Esophagus mucosa (tissue), 1 donor: ENCODE results near the gene KDM1B. TPM values are rescaled to one million over a fixed set of nuclear protein-coding genes. Genes with fewer than 3 reads are reported as not detected.

Source experiments
- ATAC-seq: fragments of 200-7000 bp; cut with Tn5 transposase; one replicate; pipeline ENCODE4 v1.9.1; 2020
- total RNA-seq: library from RNA; stranded (reverse); gene quantifications from one replicate; pipeline ENCODE4 v1.2.4, GENCODE V29; 2023
- donor health status: DM: yes; HTN: yes; CAD: no.

Gene KDM1B
- total RNA-seq, 1 donor from 2014 or later = 20.8 TPM

DNA sequence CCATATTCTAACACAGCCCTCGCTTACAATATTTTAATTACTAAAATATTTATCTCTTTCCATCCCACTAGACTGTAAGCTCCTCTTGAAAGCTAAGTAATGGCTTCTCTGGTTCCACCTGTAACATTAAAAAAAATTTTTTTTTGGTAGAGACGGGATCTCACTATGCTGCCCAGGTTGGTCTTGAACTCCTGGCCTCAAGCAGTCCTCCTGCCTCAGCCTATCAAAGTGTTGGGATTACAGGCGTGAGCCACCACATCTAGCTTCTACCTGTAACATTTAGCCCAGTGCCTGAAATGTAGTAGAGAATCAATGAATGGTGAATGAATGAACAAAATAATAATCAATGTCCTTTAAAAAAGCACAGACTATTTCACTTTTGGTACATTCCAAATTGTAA lies 80.3 kb downstream of the KDM1B start:
- ATAC-seq = no peak

DNA sequence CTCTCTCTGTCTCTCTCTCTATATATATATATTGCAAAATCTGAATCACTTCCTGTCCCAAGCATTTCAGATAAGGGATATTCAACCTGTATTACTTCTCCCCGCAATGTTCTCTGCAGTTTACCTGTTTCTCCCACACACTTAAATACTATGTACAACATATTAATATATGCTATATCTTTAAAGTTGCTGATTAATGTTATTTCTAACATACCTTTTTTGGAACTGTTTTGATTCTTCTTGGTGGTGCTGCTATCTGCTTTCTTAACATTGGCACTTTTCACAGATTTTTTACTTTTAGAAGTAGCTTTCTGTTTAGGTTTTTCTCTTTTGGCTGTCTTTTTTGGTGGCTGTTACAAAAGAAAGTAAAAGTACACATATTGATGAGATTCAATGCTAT lies 81.9 kb downstream of the KDM1B start:
- no peak for ATAC-seq

DNA sequence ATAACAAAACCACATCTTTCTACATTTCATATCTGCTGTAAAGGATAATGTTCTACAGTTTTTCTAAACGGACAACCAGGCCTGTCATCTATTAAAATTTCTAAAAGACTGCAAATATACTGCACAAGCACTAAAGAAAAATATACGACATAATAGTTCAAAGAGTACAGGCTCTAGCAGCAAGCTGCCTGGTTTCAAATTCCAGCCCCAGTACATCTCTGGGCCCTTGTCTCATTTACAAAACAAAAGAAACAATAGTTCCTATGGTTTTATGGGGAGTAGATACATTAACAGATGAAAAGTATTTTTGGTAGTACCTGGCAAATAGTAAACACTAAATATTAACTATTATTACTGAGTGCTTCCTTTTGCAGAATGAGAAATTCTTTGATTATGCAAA lies 85.0 kb downstream of the KDM1B start:
- ATAC-seq = no peak

DNA sequence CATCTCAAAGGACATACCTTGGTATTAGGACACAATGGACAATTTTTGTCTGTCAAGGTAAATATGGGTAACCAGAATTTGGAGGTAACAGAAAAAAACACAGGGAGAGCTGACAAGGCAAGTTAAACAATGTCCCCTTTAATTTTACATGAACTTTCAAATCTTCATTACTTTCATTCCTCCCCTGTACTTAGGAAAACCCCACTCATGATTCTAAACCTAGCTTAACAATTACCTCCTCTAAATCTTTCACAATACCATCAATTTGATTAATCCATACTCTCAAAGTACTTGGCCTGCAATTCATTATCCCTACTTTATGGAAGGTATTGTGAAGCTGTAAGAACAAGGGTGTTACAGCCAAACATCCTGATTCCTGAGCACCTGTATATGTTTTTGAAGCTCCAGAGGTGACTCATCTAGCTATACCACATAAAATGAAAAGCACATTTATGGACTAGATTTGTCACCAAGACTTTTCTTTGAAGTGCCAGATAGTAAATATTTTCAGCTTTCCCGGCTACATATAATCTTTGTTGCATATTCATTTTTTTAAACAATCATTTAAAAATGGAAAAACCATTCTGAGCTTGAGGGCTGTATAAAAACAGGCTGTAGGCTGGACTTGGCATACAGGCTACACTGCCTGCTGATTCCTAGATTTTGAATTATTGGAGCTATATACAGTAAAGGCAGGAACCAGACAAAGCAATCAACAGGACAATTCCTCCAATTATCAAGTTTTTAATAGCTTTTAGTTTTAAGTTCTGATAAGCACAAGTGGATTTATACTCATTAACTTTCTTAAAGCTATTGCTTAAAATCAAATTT lies 86.2 kb downstream of the KDM1B start:
- ATAC-seq = peak; percentile 52

DNA sequence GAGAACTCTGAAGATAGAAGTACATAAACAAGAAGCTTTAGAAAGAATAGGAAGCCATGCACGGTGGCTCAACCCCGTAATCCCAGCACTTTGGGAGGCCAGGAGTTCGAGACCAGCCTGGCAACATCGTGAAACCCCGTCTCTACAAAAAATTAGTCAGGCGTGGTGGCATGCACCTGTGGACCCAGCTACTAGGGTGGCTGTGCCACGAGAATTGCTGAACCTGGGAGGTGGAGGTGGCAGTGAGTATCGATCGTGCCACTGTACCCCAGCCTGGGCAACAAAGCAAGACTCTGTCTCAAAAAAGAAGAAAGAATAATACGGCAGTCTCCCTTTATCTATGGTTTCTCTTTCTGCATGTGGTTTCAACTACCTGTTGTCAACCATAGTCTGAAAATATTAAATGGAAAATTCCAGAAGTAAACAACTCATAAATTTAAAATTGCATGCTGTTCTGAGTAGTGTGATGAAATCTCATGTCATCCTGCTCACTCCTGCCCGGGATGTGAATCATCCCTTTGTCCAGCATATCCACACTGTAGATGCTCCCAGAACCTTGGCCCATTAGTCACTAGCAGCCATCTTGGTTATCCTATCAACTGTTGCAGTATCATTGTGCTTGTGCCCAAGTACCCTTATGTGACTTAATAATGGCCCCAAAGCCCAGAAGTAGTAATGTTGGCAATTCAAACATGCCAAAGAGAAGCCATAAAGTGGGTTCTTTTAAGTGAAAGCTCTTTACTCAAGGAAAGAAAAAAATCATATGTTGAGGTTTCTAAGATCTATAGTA lies 87.0 kb downstream of the KDM1B start:
- peak; percentile 92 for ATAC-seq

DNA sequence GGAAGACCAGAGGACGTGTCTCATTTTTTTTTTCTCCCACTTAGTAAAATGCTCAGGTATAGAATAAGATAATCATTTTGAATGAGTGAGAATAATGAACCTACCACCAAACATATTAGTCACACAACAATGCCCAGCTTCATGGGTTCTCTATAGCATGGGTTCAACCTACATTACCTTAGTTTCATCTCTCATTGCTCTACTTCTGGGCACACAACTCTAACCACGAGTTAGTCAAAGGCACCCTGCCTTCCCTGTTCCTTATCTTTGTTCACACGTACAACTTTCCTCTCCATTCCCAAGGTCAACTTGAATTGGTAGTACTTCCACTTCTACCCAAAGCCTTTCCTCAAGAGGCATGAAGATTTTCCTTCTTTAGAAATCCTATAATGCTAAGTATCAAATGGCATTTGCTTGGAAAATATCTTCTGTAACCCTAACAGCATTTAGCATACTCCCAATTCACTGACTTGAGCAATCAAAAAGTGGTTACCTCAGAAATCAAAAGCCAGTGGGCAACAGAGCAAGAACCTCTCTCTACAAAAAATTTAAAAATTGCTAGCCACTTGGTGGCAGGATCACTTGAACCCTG lies 88.2 kb downstream of the KDM1B start:
- ATAC-seq = no peak

DNA sequence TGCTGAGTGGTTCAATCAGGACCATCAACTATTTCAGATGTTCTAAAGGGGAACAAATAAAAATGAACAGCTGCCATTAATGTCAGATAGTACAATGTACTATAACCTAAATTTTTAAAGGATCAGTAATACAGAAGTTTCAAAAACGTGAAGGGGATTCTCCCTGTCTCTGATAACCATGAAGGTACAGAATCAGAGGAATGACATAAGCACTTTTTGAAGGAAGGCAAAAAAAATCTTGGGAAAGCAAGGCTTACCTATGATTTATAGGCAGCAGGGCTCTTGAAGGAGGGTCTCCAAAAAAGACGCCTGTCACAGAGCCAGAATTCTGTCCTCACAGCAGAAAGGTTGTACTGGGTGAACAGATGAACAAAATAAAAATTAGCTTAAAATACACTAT lies 89.0 kb downstream of the KDM1B start:
- ATAC-seq = no peak

DNA sequence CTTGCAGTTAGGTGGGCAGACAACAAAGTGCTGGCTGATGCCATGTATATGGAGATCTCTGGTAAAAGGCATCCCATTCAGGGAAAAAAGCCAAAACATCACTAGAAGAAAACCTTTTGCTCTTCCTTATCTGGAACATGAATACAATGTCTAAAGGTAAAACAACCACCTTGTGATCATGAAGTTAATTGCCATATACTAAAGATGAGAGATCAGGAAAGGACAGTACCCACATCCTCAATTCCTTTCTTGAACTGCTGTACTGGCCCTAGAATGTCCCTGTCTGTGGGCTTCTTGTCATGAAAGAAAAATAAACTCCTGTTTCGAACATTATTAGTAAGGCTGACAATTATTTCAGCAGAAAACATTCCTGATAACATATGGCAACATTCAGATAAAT lies 89.9 kb downstream of the KDM1B start:
- no peak for ATAC-seq

DNA sequence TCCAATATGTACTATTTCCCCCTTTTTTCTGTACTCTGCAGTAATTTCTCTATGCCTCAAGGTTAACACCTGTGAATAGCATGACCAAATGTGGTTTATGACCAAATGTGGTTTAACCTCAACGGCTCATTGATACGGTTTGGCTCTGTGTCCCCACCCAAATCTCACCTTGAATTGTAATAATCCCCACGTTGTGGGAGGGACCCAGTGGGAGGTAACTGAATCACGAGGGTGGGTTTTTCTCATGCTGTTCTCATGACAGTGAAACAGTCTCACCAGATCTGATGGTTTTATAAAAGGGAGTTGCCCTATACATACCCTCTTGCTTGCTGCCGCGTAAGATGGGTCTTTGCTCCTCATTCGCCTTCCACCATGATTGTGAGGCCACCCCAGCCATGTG lies 90.4 kb downstream of the KDM1B start:
- no peak for ATAC-seq

DNA sequence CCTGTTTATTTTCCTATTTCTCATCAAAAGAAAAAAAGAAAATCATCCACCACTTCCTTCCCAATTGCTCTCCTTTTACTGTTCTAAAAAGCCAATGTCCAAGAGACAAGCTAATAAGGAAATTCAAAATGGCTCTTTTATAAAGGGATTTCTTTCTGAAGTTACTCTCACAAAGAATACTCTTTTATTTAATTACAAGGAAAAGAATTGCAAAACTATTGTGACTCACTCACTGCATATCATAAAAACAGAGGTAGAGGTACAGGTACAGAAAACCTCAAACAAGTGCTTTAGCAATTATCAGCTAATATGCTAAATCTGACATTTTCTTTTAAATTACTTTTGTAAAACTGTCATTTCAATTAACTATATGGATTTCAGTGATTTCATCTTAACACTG lies 91.0 kb downstream of the KDM1B start:
- ATAC-seq = no peak

DNA sequence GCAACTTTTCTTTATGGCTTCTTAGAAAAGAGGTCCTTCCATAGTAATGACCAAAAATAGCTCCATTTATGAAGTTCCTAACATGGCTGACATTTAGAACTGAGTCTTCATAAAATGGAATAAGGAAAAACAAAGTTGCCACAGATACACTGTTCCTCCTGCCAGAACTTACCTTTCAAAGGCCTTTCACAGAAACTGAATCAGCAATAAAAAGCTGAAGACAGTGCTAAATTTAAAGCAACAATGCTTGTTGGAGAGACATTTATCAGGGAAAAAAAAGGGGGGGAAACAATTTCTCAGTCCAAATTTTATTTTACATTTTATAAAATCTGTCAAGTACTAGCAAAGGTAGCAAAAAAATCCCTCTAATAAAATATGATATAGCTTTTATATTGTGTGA lies 91.8 kb downstream of the KDM1B start:
- ATAC-seq = no peak

DNA sequence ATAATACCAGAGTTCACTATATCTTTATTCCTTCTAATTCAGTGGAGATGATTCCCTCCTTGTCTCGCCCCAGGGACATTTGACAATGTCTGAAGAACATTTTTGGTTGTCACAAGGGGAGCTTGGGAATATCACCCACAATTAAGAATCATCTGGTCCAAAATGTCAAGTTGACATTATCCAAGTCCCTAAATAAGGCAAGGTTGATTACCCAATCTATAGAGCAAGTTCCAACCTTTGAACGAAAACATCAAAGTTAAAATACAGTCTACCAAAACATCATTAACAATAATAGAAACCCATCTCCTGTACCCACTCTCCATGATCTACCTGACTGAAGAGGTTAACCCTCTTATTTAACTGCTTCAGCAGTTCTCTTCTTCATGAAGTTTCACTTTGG lies 93.5 kb downstream of the KDM1B start:
- no peak for ATAC-seq

DNA sequence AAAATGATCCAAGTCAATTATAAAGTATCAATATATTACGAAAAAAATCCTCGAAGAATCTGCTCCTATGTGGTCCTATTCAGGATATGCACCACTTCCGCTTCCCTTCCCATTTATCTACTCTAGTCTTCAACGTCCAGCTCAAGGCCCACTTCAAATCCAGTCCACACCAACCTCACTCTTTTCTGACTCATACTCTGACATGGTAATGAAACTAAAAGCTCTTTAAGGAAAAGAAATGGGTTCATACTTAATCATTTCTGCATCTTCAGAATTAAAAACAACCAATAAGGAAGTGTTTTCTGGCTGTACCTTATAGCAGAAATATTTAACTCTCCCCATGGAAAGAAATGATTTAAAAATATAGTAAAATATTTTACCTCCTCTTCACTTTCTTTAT lies 94.0 kb downstream of the KDM1B start:
- no peak for ATAC-seq

DNA sequence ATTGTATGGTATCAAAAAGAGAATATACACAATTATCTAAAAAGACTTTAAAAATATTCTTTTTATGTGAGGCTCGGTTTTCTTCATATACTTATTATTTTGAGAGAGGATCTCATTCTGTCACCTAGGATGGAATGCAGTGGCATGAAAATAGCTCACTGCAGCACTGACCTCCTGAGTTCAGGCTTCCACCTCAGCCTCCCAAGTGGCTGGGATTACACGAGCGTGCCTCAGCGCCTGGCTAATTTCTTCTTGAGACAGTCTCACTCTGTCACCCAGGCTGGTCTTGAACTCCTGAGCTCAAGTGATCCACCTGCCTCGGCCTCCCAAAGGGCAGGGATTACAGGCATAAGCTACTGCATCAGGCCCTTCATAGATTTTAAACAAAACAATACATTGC lies 98.4 kb downstream of the KDM1B start:
- no peak for ATAC-seq

DNA sequence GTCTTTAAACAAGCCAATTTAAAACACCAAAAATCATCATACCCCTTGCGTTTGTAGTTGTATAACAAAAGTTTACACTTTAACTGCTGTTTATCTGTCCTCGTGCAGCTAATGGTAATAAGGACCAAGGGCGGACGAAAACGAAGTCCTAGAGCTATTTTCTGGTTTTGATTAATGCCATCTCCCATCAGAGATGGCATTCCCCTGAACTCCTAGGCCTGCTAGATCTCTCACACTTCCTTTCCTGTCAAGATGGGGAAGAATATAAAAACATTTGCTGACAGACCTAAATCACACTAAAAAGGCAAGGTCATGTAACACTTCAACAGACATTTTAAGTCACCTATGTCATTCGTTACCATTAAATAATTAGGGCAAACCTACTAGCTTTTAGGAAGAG lies 99.6 kb downstream of the KDM1B start:
- no peak for ATAC-seq

DNA sequence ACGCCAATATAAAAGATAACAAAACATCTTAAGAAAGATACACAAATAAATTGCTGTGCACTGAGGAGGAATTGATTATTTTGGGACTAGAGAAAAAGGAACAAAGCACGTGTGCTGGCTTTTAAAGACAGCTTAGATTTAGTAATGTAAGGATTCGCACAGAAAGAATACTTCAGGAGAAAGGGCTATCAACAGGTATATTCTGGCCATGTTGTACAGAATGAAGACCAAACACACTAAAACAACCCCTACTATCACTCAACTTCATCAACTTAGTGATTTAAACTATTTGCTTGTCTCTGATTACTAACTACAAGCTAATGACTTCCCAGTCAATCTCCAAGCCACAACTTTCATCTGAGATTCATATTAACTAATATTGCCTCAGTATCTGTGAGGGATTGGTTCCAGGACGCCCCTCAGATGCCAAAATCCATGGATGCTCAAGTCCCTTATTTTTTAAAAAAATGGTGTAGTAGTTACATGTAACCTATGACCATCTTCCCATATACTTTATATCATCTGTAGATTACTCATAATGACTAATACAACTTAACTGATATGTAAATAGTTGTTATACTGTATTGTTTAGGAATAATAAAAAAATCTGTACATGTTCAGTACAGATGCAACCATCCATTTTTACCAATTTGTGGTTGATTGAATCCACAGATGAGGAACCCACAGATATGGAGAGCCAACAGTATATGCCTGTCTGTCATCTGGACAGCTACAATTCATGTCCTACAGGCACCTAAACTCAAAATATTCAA lies 104.6 kb downstream of the KDM1B start:
- no peak for ATAC-seq

DNA sequence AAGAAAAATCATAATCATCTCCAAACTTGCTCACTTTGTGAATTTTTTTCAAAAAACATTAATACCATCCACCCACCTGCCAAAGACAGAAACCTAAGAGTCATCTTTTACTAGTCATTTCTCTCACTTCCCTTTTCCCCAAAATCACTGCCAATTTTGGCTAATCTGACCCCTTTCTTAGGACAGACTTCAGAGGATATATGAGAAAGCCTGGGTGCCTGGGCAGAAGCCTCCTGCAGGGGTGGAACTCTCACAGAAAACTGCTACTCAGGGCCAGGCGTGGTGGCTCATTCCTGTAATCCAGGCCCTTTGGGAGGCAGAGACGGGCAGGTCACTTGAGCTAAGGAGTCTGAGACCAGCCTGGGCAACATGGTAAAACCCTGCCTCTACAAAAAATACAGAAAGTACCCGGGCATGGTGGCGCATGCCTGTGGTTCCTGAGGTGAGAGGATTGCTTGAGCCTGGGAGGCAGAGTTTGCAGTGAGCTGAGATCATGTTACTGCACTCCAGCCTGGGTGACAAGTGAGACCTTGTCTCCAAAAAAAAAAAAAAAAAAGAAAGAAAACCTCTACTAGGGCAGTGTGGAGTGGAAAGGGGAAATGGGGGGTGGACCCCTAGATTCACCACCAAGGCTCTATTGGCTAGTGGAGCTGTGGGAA lies 105.4 kb downstream of the KDM1B start:
- peak; percentile 5 for ATAC-seq

DNA sequence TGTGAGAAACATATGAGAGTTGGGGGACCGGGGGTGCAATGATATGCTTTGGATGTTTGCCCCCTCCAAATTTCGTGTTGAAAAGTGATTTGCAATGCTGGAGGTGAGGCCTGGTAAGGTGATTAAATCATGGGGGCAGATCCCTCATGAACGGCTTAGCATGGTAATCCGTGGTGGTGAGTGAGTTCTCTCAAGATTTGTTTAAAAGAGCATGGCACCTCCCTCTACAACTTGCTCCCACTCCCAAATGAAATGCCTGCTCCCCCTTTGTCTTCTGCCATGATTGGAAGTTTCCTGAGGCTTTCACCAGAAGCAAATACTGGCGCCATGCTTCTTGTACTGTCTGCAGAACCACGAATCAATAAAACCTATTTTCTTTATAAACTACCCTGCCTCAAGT lies 106.7 kb downstream of the KDM1B start:
- ATAC-seq = no peak

DNA sequence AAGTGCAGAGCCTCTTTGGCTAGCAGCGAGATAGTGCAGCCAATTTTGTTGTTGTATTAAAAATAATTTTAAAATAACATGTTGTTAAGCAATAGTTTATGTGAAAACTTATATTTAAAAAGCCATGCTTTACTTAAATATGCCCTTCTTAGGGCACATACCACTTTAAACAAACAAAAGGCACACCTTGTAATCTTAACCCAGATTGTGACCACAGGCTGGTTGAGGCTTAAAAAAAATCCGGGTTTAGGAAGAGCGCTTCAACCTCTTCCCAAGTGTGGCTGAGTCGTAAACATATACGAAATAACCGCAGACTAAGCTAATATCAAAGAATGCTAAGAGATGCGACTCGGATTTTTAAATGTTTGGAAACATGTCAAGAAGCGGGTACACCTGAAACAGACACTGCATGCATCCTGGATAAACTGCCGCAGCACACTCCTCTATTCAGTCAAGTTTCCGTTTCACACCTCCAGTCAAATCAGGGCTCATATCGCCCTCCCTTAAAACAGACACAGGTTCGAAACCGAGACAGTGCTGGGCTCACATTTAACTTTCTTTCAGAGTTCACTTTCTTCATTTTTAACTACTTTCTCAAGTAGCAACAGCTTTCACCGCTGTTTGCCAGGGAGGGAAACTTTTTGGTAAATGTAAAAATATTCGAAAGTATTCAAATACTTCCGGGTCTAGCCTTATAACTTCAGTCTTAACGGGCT lies 107.6 kb downstream of the KDM1B start:
- no peak for ATAC-seq

DNA sequence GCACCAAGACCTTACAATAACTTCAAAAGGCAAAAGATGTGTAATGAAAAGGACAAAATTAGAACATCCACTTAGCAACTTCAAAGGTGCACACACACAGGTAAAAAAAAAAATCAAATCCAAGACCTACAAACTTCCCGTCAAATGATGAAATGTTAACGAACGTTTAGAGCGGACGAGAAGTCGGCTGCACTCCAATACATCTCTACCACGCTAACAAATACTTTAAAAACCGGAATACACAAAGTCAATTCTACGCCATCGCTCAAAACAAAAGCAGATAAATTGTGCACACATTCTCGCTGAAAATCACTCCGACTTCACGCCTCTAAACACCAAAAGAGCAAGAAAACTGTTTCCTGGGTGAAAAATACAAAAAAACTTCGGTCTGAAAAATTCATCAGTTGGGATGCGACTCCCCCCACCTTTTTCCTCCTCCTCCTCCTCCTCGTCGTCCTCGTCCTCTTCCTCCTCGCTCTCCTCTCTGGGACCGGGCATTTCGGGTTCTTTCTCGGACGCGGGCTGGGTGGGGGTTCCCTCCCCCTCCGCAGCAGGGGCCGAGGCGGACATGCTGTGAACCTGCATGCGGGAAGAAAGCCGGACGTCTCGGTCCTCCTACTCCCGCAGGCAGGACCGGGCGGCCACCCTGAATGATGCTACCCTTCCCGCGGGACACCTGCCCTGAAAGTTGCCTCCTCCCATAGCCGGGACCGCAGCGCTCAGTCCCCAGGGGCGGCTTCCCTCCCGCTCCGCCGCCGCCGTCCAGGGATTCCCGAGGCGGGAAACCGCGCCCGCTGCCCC lies 108.4 kb downstream of the KDM1B start:
- no peak for ATAC-seq
